BE2C (cell line): Measurements from ENCODE around the gene POLD4.

Source experiments
- DNase-seq: peaks from one replicate; pipeline ENCODE4 v3.0.0-alpha.2; 2020
- H3K27me3 ChIP-seq: fragments of 250-450 bp; sonication (Bioruptor Pico); 2 replicates; pipeline ENCODE4 v1.5.1; 2020; ENCODE audit warnings: mild to moderate bottlenecking
- H3K36me3 ChIP-seq: fragments of 250-450 bp; sonication (Bioruptor Pico); 2 replicates; pipeline ENCODE4 v1.5.1; 2020; ENCODE audit warnings: mild to moderate bottlenecking
- H3K4me1 ChIP-seq: fragments of 250-450 bp; sonication (Bioruptor Pico); 2 replicates; pipeline ENCODE4 v1.5.1; 2020
- H3K4me3 ChIP-seq: 2 replicates; pipeline ENCODE4 v1.5.1; 2011; ENCODE audit warnings: low read depth, low read length
- H3K9me3 ChIP-seq: fragments of 250-450 bp; sonication (Bioruptor Pico); 2 replicates; pipeline ENCODE4 v1.5.1; 2020
- TF ChIP-seq, protein P1 (sequence below): IDR thresholded peaks from 2 replicates; pipeline ENCODE4 v1.5.1; 2012; ENCODE audit warnings: mild to moderate bottlenecking, low read depth, low read length

The POLD4 gene

DNA sequence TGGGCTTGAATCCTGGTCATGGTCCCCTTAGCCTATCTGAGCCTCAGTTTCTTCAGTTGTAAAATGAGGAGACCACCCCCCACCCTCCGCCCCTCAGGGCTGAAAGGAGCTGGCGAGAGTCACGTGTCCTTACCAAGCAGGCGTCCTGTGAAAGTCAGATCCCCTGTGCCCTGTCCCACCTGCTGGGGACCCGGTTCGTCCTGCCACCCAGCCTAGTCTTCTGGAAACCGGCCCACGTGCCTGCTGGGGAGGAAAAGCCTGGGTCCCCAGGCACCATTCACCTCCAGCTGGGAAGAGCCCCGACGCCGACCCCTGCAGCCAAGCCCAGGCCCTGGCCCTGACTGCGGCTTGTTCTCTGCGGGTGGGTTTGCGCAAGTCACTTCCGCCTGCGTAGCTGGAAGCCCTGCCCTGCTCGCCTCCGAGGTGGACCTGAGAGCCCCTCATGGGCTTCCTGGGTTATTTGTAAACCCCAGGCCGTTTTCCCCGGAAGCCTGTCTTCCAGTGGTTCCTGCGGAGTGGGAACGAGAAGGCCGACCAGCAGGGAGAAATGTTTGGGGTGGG, 50.7 kb downstream of the POLD4 start:
- DNase-seq = no peak
- H3K4me3 ChIP-seq = no peak overlapping the region
- H3K36me3 ChIP-seq = peaks cover 23% of the 10 kb centered on the region

DNA sequence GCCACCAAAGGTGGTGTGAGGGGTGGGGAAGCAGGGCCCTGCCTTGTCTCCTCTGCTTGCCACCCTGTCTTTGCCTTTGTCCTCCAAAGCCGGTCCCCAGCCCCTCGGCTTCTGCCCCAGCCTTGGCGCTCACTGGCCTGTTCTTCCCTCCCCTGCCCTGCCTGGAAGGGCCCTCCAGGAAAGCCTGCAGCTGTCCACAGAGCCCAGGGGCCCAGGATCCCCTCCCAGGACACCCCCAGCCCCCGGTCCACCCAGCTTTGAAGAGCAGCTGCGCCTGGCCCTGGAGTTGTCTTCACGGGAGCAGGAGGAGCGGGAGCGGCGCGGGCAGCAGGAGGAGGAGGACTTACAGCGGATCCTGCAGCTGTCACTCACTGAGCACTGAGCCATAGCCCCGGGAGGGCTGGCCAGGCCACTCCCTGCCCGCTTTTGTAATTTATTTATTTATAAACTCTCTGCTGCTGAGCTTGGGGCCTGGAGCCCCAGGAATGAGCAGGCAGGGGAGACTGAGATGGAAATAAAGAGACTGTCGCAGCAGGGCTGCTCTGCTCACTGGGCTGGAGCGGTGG, 51.3 kb downstream of the POLD4 start:
- Histone ChIP-seq H3K9me3 (no peaks in the 10 kb centered on the region), H3K4me3 (no peak overlapping the region), H3K27me3 (no peaks in the 10 kb centered on the region), H3K4me1 (peaks cover 14% of the 10 kb centered on the region), H3K36me3 (peaks cover 25% of the 10 kb centered on the region)
- TF ChIP-seq, protein P1, sequence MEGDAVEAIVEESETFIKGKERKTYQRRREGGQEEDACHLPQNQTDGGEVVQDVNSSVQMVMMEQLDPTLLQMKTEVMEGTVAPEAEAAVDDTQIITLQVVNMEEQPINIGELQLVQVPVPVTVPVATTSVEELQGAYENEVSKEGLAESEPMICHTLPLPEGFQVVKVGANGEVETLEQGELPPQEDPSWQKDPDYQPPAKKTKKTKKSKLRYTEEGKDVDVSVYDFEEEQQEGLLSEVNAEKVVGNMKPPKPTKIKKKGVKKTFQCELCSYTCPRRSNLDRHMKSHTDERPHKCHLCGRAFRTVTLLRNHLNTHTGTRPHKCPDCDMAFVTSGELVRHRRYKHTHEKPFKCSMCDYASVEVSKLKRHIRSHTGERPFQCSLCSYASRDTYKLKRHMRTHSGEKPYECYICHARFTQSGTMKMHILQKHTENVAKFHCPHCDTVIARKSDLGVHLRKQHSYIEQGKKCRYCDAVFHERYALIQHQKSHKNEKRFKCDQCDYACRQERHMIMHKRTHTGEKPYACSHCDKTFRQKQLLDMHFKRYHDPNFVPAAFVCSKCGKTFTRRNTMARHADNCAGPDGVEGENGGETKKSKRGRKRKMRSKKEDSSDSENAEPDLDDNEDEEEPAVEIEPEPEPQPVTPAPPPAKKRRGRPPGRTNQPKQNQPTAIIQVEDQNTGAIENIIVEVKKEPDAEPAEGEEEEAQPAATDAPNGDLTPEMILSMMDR = no peak
- DNase-seq = peak; percentile 69

More for the DNA sequence above, 50.7 kb downstream of the POLD4 start:
- TF ChIP-seq, protein P1 = no peak
- Histone ChIP-seq H3K27me3 (no peaks in the 10 kb centered on the region), H3K9me3 (no peaks in the 10 kb centered on the region), H3K4me1 (peaks cover 14% of the 10 kb centered on the region)

DNA sequence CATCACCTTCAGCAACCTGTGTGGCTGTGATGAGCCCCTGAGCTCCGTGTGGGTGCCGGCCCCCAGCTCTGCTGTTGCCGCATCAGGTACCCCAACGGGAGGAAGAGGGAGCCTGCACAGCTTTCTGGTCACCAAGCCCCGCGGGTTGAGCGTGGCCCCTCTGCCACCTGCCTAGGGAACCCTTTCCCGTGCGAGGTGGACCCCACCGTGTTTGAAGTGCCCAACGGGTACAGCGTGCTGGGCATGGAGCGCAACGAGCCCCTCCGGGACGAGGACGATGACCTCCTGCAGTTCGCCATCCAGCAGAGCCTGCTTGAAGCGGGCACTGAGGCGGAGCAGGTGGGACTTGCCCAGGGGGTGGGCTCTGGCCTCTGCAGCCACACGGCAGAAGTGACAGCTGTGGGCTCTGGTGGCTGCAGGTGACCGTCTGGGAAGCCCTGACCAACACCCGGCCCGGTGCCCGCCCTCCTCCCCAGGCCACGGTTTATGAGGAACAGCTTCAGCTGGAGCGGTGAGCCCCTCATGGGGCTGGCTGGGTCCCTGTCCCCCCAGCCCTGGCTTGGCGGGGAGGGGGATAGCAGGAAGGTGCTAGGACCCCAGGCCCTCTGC, 51.9 kb downstream of the POLD4 start:
- peaks cover 14% of the 10 kb centered on the region for H3K4me1 ChIP-seq
- TF ChIP-seq, protein P1 = no peak
- peaks cover 28% of the 10 kb centered on the region for H3K36me3 ChIP-seq
- no peak for DNase-seq
- no peaks in the 10 kb centered on the region for H3K27me3 ChIP-seq
- no peak overlapping the region for H3K4me3 ChIP-seq
- H3K9me3 ChIP-seq = no peaks in the 10 kb centered on the region
